A673 (cell line): ENCODE measurements around the gene GRIK5.

Experiments used
- CTCF ChIP-seq: fragments of 300-800, 200-600 bp; sonication (generic); conservative IDR thresholded peaks from 2 replicates; pipeline ENCODE4 v1.5.1; 2017; ENCODE audit warnings: low read depth, mild to moderate bottlenecking, antibody characterized with exemption, low read length, moderate library complexity, mixed read lengths
- EZH2 ChIP-seq: fragments of 200-600 bp; sonication (generic); IDR thresholded peaks from 2 replicates; pipeline ENCODE4 v1.6.1; 2017; ENCODE audit warnings: borderline replicate concordance, low read depth, mild to moderate bottlenecking, mixed read lengths, antibody characterized with exemption, low read length; ENCODE audit not compliant: poor library complexity, severe bottlenecking

DNA sequence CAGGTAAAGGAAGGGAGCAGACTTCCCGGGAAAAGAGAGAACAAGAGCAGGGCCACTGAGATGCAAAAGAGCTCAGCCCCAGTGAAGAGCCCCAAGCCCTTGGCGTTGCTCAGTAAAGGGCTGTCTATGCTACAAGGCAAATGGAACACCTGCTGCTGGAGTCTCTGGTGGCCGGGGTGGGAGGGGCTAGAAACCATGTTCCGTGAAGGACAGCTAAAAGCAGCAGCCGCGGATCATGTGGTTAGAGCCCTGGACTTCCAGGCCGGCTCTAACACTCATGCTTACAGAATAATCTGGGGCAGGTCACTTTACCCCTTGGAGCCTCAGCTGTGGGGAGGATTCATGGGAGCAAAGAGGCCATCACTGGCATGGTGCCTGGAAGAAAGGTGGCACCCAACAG is 44.4 kb upstream of the GRIK5 start:
- TF ChIP-seq CTCF = no peak
- TF ChIP-seq EZH2 = no peak
